ENCODE results near the gene GPR82. TPM values are rescaled to one million over a fixed set of nuclear protein-coding genes. Genes with fewer than 3 reads are reported as not detected.

The GPR82 gene
- total RNA-seq, 1 donor from 2014 or later: 3.4 TPM

GRCh38 chrX:41730081-41730480 lies 6.1 kb downstream of the GPR82 start:
- Histone ChIP-seq H3K27ac (no peak overlapping the region), H3K36me3 (no peaks in the 10 kb centered on the region), H3K4me3 (no peak overlapping the region), H3K4me1 (no peaks in the 10 kb centered on the region), H3K27me3 (no peaks in the 10 kb centered on the region), H3K9me3 (no peaks in the 10 kb centered on the region)
- ATAC-seq (no peak), DNase-seq (no peak)
- intact Hi-C loops (cut with DNase I): no loop called here
- no peak for TF ChIP-seq CTCF (IDR thresholded peaks at IDR 0.05)

- Histone ChIP-seq H3K27ac (no peak overlapping the region), H3K36me3 (no peaks in the 10 kb centered on the region), H3K4me1 (no peaks in the 10 kb centered on the region), H3K4me3 (no peak overlapping the region), H3K9me3 (no peaks in the 10 kb centered on the region), H3K27me3 (no peaks in the 10 kb centered on the region)
- TF ChIP-seq CTCF (IDR thresholded peaks at IDR 0.05): no peak
- DNase-seq (no peak), ATAC-seq (no peak)
- intact Hi-C loops (cut with DNase I): no loop called here
Observed at GRCh38 chrX:41732260-41732659, 8.3 kb downstream of the GPR82 start.

GRCh38 chrX:41733939-41734338 lies 10.0 kb downstream of the GPR82 start:
- no peaks in the 10 kb centered on the region for H3K27me3 ChIP-seq
- no peaks in the 10 kb centered on the region for H3K4me1 ChIP-seq
- no peaks in the 10 kb centered on the region for H3K9me3 ChIP-seq
- no peak for DNase-seq
- no peak for TF ChIP-seq CTCF (IDR thresholded peaks at IDR 0.05)
- no peak overlapping the region for H3K4me3 ChIP-seq
- no peak for ATAC-seq
- intact Hi-C loops (cut with DNase I): no loop called here
- H3K36me3 ChIP-seq: no peaks in the 10 kb centered on the region
- no peak overlapping the region for H3K27ac ChIP-seq

DNA sequence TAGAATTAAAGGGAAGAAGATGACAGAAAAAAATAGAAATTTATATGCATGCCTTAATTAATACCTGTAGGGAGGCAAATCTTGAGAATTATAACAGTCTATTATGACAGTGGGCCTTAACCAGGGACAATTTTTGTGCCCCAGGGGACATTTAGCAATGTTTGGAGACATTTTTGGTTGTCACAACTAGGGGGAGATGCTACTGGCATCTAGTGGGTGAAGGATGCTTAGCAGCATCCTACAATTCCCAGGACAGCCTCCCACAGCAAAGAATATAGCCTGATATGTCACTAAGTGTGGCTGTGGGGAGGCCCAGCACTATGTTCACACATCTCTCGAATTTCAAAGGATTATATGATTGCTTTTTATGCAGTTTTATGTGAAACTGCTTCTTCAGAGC lies 10.5 kb downstream of the GPR82 start:
- TF ChIP-seq CTCF (IDR thresholded peaks at IDR 0.05): peak; percentile 39
- ATAC-seq (peak; percentile 40), DNase-seq (no peak)
- Histone ChIP-seq H3K27ac (no peak overlapping the region), H3K27me3 (no peaks in the 10 kb centered on the region), H3K9me3 (no peaks in the 10 kb centered on the region), H3K36me3 (no peaks in the 10 kb centered on the region), H3K4me3 (no peak overlapping the region), H3K4me1 (no peaks in the 10 kb centered on the region)
- intact Hi-C loops (cut with DNase I): no loop called here

- Histone ChIP-seq H3K4me3 (no peak overlapping the region), H3K27me3 (no peaks in the 10 kb centered on the region), H3K9me3 (no peaks in the 10 kb centered on the region), H3K27ac (no peak overlapping the region), H3K36me3 (no peaks in the 10 kb centered on the region), H3K4me1 (no peaks in the 10 kb centered on the region)
- intact Hi-C loops (cut with DNase I): no loop called here
- ATAC-seq (no peak), DNase-seq (no peak)
- no peak for TF ChIP-seq CTCF (IDR thresholded peaks at IDR 0.05)
Observed at GRCh38 chrX:41737065-41737464, 13.1 kb downstream of the GPR82 start.

GRCh38 chrX:41739871-41740270 lies 15.9 kb downstream of the GPR82 start:
- ATAC-seq (no peak), DNase-seq (no peak)
- Histone ChIP-seq H3K4me3 (no peak overlapping the region), H3K4me1 (no peaks in the 10 kb centered on the region), H3K27ac (no peak overlapping the region), H3K27me3 (no peaks in the 10 kb centered on the region), H3K9me3 (no peaks in the 10 kb centered on the region), H3K36me3 (no peaks in the 10 kb centered on the region)
- TF ChIP-seq CTCF (IDR thresholded peaks at IDR 0.05): no peak
- intact Hi-C loops (cut with DNase I): no loop called here

Measured in upper lobe of right lung (tissue), 1 donor.